Measurements from ENCODE around the gene GNAS.
"Not testable (repeated sequence)": the region's sequence is repeated elsewhere in the genome, so short reads cannot be mapped to it uniquely, and the experiment has no call there.

GNAS gene

DNA sequence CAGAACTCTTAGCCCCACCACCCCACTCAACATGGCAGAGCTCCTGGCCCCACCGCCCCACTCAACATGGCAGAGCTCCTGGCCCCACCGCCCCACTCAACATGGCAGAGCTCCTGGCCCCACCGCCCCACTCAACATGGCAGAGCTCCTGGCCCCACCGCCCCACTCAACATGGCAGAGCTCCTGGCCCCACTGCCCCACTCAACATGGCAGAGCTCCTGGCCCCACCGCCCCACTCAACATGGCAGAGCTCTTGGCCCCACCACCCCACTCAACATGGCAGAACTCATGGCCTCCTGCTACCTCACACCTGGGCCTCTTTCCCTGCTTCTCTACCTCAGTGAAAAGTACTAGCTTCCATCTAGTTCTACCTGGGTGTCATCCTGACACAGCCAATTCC lies 23.7 kb upstream of the GNAS start:
- DNase-seq, result not testable (repeated sequence)

DNA sequence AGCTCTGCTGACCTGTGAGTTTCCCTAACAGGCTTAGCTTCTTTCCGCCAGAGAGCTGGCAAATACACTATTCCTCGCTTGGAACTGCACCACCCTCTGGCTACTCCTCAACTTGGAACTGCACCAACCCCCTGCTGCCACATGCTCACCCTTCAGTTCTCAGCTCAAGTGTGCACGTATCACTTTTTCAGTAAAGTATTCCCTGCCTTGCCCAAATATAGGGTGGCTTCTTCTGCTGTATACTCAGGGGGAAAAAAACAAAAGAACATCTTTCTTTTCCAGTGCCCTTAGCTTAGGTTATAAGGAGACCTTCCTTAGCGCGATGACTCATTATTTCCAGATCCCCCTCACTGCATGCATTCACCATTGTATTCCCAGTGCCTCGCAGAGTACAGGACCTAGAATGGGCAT lies 23.0 kb upstream of the GNAS start:
- DNase-seq, result no peak

DNA sequence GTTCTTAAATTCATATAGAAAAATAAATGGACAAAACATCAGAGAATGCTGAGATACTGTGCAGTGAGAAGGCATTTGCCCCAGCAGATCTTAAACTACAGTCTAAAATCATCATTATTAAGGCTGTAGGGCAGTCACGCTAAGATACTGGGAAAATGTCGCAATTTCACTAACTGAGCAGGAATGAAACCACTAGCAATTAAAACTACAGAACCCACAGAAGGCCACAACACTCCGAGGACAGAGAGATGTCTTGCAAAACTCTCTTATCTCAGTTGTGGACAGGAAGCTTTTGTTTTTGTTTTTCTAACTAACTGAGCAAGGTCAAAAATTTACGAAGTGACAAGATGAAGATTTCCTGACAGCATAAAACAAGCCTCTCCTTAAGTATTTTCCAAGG lies 20.1 kb upstream of the GNAS start:
- DNase-seq, result no peak

GRCh38 chr20:58833921-58834320 lies 18.6 kb upstream of the GNAS start:
- no peak for DNase-seq

DNA sequence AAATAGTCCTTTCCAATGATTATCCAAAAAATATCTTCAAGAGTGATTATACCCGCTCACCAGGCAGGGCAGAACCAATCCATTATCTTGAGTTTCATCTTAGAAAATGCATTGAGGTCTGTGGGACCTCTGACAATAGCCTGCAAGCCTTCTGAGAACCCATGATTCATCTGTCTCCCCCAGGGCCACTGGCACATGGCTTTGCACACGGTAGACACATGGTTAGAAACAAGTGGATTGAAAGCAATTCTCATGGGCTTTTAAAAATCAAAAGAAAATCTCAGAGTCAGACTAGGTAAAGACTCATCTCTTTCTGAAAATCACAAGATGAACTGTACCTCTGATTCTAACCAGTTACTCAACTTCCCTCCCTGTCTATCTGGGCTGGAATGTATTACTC lies 17.3 kb upstream of the GNAS start:
- no peak for DNase-seq

DNA sequence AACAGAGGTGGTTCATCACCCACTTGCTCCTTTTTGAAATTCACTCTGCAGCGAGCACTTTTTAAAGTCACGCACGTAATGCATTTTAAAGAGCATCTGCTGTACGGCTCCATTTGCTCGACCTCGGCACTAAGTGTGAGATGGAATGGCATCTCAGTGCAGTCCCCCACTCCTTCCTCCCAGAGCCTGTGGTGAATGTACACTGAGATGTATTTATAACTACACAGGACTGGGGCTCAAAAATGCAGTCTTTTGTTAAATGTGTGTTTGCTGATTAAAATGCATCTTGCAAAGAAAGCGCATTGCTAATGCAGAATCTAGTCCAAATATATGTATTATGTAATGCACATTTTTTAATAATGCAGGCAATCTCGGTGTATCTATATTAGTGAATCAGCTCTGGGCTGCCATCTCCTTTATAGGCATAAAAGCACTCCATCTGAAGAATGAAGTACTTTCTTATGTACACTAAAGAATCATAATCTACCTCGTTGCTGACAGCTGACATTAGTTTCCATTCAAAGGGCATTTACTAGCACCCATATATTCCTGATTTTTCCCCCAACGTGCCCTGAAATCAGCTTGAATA lies 15.8 kb upstream of the GNAS start:
- no peak for DNase-seq

DNA sequence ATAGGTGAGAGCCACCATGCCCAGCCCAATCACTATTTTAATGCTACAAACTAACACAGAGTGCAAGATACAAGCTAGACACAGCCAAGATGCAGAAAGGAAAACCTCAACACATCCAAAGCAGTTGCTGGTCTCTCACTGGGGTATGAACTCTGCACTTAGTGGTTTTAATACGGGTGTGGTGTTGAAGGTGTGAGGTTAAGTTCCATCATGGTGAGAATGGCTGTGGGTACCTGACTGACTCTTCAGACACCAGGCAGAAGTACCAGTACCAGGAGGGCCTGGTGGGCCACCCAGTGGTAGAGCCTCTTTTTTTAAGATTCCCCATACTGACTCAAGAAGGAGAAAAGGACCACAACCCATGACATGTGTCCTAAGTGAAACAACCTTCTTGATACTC lies 14.8 kb upstream of the GNAS start:
- no peak for DNase-seq

DNA sequence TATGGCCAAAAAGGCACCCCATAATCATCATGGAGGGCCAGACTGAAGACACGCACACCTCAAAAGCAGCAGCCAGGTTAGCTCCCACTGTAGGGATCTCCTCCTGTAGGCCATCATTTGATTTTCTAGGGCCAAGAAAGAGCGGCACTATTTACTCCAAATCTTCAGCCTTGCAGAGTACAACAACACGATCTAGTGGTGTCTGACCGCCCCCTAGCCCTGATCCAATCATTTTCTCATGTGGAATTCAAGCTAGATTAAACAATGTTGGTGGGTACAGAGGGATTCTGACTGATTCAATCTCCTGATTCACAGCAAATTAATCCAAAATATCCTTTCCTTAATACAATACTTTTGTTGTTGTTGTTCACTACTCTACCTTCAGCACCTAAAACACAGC lies 14.3 kb upstream of the GNAS start:
- no peak for DNase-seq

DNA sequence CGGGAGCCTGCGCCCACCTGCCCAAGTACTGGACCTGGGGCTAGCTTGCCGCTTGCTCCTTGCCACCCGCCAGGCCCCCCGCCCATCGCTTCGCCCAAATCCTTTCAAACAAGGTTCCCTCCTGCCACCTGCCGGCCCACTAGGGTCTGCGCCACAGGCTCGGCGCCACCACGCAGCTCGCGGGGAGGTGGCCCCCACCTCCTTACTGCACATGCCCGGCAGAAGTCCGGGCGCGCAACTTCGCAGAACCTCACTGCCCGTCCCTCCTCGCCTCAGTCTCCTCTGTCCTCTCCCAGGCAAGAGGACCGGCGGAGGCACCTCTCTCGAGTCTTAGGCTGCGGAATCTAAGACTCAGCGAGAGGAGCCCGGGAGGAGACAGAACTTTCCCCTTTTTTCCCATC lies 13.0 kb upstream of the GNAS start:
- peak; percentile 94 for DNase-seq

DNA sequence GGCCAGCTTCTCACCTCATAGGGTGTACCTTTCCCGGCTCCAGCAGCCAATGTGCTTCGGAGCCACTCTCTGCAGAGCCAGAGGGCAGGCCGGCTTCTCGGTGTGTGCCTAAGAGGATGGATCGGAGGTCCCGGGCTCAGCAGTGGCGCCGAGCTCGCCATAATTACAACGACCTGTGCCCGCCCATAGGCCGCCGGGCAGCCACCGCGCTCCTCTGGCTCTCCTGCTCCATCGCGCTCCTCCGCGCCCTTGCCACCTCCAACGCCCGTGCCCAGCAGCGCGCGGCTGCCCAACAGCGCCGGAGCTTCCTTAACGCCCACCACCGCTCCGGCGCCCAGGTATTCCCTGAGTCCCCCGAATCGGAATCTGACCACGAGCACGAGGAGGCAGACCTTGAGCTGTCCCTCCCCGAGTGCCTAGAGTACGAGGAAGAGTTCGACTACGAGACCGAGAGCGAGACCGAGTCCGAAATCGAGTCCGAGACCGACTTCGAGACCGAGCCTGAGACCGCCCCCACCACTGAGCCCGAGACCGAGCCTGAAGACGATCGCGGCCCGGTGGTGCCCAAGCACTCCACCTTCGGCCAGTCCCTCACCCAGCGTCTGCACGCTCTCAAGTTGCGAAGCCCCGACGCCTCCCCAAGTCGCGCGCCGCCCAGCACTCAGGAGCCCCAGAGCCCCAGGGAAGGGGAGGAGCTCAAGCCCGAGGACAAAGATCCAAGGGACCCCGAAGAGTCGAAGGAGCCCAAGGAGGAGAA lies 12.3 kb upstream of the GNAS start:
- DNase-seq, result no peak

DNA sequence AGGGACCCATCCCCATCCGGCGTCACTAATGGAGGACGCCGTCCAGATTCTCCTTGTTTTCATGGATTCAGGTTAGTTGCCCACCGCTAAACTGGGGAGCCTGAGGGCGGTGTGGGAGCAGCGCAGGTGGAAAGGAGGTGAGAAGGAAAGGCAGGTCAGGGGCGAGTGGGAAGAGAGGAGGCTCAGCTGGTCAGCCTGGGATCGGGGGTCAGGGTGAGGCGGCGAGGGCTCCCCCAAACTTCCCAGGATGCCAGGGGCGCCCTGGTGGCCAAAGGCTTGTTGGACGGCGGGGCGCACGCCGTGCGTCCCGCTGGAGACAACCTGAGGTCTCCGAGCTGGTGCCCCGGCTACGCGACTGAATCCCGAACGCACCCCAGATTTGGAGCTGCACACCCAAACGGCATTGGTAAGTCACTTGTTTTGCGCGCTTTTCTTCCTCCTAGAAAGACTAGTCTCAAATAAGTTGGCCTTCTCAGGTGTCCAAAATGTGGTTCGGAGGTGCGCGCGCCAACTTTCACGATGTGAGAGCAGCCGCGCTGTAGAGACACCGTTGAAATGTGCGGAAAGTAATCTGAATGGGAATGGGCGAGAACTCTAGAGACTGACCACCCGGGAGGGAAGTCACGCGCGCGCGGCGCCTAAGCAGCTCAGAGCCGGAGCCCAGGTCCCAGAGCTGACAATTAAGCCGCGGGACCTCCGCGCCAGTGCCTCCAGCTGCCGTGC lies 11.5 kb upstream of the GNAS start:
- DNase-seq, result no peak

DNA sequence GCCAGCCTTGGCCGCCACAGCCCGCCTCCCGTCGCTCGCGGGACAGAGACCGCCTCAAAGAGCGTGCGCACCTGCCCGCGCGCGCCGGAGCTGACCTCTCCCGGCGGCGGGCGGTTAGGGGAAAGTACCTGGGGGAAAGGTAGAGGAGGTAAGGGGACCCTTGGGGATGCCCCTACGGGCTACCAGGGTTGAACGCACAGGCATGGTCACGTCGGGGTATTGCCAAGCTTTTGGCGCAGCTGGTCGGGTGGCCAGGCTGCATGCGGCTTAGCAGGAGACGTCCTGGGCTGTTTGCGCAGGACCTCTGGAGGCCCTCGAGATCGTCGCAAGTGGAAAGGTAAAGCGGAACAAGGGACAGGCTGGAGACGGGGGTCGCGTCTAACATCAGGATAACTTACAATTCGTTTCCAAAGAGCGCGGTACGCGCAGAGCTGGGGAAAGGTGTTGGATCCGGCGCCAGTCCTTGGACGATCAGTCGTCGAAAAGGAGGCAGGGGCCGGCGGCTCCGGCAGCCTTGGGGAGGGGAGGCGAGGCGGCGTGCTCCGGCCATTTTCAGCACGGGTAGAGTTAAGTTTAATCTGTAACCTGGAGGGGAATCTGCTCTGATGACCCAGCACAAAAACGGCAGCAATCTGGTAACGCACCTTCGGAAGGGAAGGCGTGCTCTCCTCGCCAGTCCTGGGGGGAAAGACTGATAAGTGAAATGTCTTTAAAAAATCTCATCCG lies 10.8 kb upstream of the GNAS start:
- no peak for DNase-seq

- DNase-seq, result no peak
Observed at GRCh38 chr20:58842276-58842675, 10.2 kb upstream of the GNAS start.

GRCh38 chr20:58843128-58843556 lies 9.4 kb upstream of the GNAS start:
- no peak for DNase-seq

DNA sequence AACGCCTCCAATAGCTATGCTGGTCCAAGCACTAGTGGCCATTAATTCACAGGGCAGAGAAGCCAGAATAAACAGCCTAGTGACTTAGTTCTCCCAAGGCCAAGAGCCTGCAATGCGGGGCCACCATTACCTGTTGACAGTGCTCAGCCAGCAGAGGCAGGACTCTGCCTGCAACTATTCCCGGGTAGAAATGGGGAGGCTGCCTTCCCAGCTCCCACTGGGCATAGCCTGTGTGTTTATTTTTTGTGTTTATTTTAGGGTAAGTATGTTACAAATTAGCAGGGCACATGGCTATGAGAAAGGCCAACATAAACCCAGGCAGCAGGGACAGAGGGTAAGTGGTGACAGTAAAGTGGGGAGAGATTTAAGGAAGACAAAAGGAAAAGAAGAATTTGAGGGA lies 6.8 kb upstream of the GNAS start:
- no peak for DNase-seq

DNA sequence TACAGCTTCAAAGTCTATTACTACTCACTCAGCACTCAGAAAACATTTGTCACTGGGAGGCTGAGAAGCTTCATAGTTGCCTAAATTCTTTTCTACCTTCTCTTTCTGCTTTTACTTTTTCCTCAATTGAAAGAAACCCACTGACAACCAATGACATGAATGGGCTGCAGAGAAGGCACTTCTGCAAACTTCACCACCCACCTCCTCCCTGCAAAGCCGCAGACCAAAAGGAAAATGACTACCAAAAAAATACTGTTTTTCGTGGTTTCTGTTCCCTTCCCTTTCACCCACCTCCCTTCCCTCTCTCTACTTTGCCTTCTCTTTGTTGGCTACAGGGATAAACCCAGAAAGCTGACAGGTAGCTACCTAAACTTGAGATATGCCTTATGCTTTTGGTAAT lies 5.1 kb upstream of the GNAS start:
- DNase-seq, result no peak

DNA sequence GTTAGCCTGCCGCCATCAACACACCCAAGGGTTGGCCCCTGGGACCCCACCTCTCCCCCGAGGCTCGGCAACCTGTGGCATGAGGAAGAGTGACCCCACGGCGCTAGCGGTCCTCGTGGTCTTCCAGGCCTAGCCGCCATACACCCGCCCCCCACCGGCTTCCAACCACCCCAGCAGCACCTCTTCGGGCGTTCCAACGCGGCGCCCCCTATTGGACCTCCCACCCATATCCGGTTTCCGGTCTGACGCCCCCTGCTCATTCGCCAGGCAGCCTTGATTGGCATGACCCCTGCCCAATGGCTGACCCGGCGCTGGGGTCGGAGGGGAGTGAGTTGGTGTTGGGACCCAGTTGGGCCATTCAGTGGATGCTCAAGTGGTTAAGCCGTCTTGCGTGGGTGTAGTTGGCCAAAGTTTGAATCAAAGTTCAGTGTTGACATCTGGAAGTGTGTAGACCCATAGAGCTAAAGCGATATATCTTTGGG lies 1.8 kb upstream of the GNAS start, which contains the start of gene GNAS-AS1:
Gene GNAS-AS1, minus strand, starts transcription at position 210 of the 482 bp plus-strand sequence.
- DNase-seq, result no peak

- DNase-seq, result no peak
Observed at GRCh38 chr20:58851221-58851968, 1.1 kb upstream of the GNAS start.

DNA sequence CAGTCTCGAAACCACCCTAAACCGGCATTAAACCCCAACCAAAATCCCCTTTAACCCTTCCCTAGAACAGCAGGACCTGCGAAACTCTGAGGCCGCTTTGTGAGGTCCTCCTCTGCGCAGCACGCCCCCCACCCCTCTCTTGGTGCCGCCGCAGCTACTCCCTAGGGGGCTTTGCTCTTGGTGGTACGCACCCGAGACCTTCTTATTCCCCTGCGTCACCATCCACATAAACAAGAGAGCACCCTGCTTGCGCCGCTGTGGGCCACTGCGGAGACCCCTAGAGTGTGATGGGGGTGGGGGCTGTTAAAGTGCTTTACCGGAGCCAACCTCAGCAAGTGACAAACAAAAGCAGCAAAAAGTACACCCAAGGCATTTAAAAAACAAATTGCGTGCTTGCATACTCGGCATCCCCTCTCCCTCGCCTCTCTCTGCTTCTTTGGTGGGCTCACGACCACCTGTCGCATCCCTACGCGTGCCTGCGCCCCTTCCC lies 502 bp upstream of the GNAS start:
- DNase-seq, result no peak

- DNase-seq, result no peak
Observed at GRCh38 chr20:58853466-58853865, 950 bp downstream of the GNAS start.

DNA sequence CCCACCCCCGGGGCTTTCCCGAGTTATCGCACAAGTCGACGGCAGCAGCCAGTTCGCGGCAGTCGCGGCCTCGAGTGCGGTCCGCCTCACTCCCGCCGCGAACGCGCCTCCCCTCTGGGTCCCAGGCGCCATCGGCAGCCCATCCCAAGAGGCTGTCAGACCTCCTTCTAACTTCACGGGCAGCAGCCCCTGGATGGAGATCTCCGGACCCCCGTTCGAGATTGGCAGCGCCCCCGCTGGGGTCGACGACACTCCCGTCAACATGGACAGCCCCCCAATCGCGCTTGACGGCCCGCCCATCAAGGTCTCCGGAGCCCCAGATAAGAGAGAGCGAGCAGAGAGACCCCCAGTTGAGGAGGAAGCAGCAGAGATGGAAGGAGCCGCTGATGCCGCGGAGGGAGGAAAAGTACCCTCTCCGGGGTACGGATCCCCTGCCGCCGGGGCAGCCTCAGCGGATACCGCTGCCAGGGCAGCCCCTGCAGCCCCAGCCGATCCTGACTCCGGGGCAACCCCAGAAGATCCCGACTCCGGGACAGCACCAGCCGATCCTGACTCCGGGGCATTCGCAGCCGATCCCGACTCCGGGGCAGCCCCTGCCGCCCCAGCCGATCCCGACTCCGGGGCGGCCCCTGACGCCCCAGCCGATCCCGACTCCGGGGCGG lies 1.6 kb downstream of the GNAS start:
- no peak for DNase-seq
